Measurements from ENCODE around the gene DLG4. TPM values are rescaled to one million over a fixed set of nuclear protein-coding genes. Genes with fewer than 3 reads are reported as not detected.
"Not testable (repeated sequence)": the region's sequence is repeated elsewhere in the genome, so short reads cannot be mapped to it uniquely, and the experiment has no call there.

DLG4 gene
- total RNA-seq, 1 donor = 11.9 TPM

DNA sequence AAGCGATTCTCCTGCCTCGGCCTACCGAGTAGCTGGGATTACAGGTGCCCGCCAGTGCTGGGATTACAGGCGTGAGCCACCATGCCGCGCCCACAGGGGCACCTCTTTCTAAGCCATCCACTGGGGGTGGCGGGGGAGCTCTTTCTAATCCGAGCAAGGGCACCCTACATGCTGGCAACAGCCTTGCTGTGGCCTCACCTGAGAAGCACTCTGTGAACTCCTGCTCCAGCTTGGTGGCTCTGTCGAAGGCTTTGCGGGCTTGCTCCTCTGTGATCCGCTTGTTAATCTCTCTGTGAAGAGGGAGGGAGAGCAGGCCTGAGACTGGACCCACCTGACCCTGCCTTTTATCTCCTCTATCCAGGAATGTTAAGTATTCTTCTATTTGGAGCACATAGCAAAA is 28.6 kb downstream of the DLG4 start:
- no peak for DNase-seq (ENCODE audit: low read depth)
- TF ChIP-seq, protein P1, sequence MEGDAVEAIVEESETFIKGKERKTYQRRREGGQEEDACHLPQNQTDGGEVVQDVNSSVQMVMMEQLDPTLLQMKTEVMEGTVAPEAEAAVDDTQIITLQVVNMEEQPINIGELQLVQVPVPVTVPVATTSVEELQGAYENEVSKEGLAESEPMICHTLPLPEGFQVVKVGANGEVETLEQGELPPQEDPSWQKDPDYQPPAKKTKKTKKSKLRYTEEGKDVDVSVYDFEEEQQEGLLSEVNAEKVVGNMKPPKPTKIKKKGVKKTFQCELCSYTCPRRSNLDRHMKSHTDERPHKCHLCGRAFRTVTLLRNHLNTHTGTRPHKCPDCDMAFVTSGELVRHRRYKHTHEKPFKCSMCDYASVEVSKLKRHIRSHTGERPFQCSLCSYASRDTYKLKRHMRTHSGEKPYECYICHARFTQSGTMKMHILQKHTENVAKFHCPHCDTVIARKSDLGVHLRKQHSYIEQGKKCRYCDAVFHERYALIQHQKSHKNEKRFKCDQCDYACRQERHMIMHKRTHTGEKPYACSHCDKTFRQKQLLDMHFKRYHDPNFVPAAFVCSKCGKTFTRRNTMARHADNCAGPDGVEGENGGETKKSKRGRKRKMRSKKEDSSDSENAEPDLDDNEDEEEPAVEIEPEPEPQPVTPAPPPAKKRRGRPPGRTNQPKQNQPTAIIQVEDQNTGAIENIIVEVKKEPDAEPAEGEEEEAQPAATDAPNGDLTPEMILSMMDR (IDR thresholded peaks at IDR 0.05; ENCODE audit: insufficient read depth, low read length) = no peak
- H3K4me3 ChIP-seq (ENCODE audit: low read depth, low read length) = no peak overlapping the region

DNA sequence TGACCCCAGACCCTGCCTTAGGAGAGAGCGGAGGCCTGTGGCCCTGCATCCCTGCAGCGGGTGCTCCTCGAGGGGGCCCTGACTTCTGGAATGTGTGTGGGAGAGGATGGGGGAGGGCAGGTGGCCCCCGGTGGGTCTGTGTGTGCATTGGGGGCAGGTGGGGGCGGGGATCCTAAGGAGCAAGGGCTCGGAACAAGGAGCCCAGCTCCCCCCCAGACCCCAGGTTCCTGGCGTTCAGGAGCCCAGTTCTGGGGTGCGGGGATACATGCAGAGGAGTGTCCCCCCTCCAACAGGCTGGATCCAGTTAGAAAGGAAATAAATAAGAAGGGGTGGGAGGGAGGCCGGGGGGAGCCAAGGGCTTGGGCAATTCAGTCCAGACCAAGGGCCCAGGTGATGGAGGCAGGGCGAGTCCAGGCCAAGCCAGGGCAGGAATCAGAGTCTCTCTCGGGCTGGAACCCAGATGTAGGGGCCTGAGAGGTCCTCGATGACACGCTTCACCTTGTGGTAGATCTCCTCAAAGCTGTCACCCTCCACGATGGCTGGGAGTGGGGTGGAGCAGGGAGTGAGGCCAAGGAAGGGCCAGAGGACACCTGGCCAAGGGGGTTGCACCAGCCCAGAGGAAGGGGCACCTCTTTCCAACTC is 29.2 kb downstream of the DLG4 start:
- no peak for DNase-seq (ENCODE audit: low read depth)
- H3K4me3 ChIP-seq (ENCODE audit: low read depth, low read length) = no peak overlapping the region
- TF ChIP-seq, protein P1 (IDR thresholded peaks at IDR 0.05; ENCODE audit: insufficient read depth, low read length) = no peak

DNA sequence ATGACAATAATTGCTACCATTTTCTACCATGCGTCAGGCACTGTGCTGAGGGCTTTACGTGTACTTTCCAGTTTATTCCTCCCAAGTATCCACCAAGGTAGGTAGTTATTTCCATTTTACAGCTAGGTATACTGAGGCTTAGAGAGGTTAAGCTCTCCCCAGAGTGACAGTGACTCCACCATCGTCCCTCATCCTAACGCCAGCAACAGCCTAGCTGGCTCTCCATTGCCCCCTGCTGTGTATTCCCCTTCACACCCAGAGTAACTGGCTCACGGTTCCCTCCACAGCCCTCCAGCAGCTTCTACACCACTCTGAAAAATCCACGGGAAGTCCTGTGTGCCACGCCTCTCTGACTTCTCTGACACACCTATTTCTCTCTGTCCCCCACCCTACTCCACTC is 33.4 kb downstream of the DLG4 start:
- TF ChIP-seq, protein P1 (IDR thresholded peaks at IDR 0.05; ENCODE audit: insufficient read depth, low read length) = peak; percentile 5
- H3K4me3 ChIP-seq (ENCODE audit: low read depth, low read length) = no peak overlapping the region
- no peak for DNase-seq (ENCODE audit: low read depth)

DNA sequence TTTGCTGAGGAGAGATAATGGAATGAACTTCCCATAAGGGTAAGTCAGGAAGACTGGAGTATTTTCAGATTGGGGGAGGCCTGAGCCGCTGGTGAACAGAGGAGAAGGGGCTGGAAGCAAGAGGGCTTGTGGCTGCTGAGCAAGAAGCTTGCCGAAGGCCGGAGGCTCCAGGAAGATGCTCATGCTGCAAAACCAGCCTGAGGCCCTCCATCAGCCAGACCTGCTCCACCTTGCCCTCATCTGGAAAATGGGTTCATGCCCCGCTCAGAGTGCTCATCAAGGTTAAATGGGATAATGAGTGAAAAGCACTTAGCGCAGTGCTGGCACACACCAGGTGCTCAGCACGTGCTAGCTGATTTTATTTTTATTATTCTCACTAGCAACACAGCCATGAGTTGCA is 35.0 kb downstream of the DLG4 start:
- H3K4me3 ChIP-seq (ENCODE audit: low read depth, low read length) = no peak overlapping the region
- no peak for DNase-seq (ENCODE audit: low read depth)
- TF ChIP-seq, protein P1 (IDR thresholded peaks at IDR 0.05; ENCODE audit: insufficient read depth, low read length) = no peak

DNA sequence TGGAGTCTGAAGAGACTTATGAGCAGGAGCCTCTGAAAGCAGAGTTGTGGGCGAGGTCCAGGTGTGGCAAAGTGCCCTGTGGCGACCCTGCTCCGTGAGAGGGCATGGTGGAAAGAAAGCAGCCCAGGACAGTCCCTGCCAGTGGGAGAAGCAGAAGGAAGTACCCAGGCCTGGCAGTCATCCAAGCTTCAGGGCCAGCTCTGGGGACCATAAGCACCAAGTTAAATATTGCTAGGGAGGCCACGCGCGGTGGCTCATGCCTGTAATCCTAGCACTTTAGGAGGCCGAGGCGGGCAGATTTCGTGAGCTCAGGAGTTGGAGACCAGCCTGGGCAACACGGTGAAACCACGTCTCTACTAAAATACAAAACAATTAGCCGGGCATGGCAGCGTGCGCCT is 35.5 kb downstream of the DLG4 start:
- H3K4me3 ChIP-seq (ENCODE audit: low read depth, low read length) = no peak overlapping the region
- TF ChIP-seq, protein P1 (IDR thresholded peaks at IDR 0.05; ENCODE audit: insufficient read depth, low read length) = no peak
- no peak for DNase-seq (ENCODE audit: low read depth)

DNA sequence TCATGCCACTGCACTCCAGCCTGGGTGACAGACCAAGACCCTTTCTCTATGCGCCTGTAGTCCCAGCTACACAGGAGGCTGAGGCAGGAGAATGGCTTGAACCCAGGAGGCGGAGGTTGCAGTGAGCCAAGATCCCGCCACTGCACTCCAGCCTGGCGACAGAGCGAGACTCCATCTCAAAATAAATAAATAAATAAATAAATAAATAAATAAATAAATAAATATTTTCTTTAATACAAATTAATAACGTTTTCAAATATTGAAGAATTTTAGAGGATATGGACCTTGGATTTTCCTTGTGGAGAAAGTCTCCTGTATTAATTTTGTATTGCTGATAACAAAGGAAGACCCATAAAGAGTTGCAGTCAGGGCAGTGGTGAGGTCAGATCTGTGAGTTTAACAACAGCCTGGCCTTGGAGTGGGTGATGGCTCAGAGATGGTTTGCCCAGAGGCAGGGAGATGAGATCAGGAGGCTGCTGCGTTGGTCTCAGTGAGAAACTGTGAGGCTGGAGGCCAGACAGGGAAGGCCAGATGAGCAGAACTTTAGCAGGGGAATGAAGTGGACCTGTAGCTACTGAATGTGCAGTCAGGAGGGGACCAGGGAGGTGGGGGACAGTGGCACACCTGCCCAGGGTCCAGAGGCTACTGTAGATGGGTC is 36.1 kb downstream of the DLG4 start:
- DNase-seq (ENCODE audit: low read depth) = no peak
- H3K4me3 ChIP-seq (ENCODE audit: low read depth, low read length) = no peak overlapping the region
- TF ChIP-seq, protein P1 (IDR thresholded peaks at IDR 0.05; ENCODE audit: insufficient read depth, low read length) = no peak

DNA sequence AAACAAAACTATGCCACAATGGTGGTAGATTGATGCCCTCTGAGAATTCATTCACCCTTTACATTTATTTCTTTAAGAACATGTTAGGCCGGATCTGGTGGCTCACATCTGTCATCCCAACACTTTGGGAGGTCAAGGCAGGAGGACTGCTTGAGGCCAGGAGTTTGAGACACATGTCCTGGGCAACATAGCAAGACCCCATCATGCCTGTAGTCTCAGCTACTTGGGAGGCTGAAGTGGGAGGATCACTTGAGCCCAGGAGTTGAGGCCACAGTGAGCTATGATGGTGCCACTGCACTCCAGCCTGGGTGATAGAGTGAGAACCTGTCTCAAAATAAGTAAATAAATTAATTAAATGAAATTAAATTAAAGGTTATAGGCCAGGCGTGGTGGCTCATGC is 37.5 kb downstream of the DLG4 start:
- not testable (repeated sequence) for H3K4me3 ChIP-seq (ENCODE audit: low read depth, low read length); DNase-seq (ENCODE audit: low read depth)

All from fibroblast of the aortic adventitia (primary cell).